Measurements from ENCODE around the gene ATP5F1B. TPM values are rescaled to one million over a fixed set of nuclear protein-coding genes. Genes with fewer than 3 reads are reported as not detected.
"Not testable (repeated sequence)": the region's sequence is repeated elsewhere in the genome, so short reads cannot be mapped to it uniquely, and the experiment has no call there.

The ATP5F1B gene
- total RNA-seq, 4 donors from 2014 or later: 315 to 472 (median 432) TPM

GRCh38 chr12:56661979-56662638 is 16.3 kb upstream of the ATP5F1B start:
- no peaks in the 10 kb centered on the region for H3K9me3 ChIP-seq
- H3K4me1 ChIP-seq: no peaks in the 10 kb centered on the region
- H3K36me3 ChIP-seq: peaks cover 0 to 56% of the 10 kb centered on the region in 2 donors
- H3K27me3 ChIP-seq: no peaks in the 10 kb centered on the region
- TF ChIP-seq CTCF (IDR thresholded peaks at IDR 0.05) (no peak), EP300 (IDR thresholded peaks at IDR 0.05) (no peak), POLR2A (IDR thresholded peaks at IDR 0.05) (no peak), POLR2AphosphoS5 (IDR thresholded peaks at IDR 0.05) (no peak)
- H3K4me3 ChIP-seq: no peak overlapping the region
- no peak overlapping the region for H3K27ac ChIP-seq
- WGBS, 2 donors (ENCODE audit: low coverage in 1 of 2): 81 to 83% methylated on average over 3 to 5 of the region's 13 CpGs
- ATAC-seq: no peak

DNA sequence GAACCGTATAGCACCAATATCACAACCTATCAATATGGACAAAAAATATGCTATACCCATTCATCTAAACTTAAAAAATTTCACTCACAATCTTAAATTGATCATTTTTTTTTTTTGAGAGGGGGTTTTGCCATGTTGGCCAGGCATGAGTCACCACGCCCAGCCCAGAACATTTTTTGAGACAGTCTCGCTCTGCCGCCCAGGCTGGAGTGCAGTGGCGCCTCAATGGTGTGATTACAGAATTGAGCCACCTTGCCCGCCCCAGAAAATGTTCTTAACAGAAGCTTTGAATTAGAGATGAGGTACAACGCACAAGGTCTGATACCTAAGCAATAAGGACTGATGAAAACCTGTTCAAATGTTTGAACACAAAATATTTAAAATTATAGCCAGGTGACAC is 15.8 kb upstream of the ATP5F1B start:
- no peaks in the 10 kb centered on the region for H3K27me3 ChIP-seq
- 96 to 98% methylated on average over 3 to 4 of the region's 7 CpGs for WGBS, 2 donors (ENCODE audit: low coverage in 1 of 2)
- peaks cover 0 to 50% of the 10 kb centered on the region in 2 donors for H3K36me3 ChIP-seq
- no peak overlapping the region for H3K4me3 ChIP-seq
- no peak for TF ChIP-seq POLR2A (IDR thresholded peaks at IDR 0.05)
- no peak for ATAC-seq
- H3K27ac ChIP-seq: no peak overlapping the region
- no peaks in the 10 kb centered on the region for H3K4me1 ChIP-seq
- H3K9me3 ChIP-seq: no peaks in the 10 kb centered on the region

DNA sequence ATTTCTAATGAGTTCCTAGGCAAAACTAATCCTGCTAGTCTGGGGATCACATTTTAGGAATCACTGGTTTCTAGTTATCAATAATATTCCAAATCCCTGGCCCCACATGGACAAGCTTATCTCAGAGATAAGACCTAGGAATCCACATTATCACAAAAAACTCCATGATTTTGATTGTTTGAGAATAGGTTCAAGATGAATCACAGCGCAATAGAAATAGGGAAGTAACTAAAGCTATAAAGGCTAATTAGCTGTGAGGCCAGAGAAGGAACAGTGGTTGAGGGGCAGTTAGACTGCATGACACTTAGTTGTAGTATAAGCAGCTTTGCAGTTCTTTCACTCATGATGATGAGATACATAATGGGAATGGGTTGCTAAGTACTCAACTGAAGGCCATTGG is 13.1 kb upstream of the ATP5F1B start:
- ATAC-seq: no peak
- no peaks in the 10 kb centered on the region for H3K4me1 ChIP-seq
- H3K9me3 ChIP-seq: peaks cover 0 to 6% (median 0%) of the 10 kb centered on the region in 3 donors
- peaks cover 0 to 24% of the 10 kb centered on the region in 2 donors for H3K36me3 ChIP-seq
- WGBS, 2 donors (ENCODE audit: low coverage in 1 of 2): 80 to 100% methylated on average over 1 of the region's 1 CpG
- no peak overlapping the region for H3K4me3 ChIP-seq
- H3K27ac ChIP-seq: no peak overlapping the region
- no peak for TF ChIP-seq CTCF (IDR thresholded peaks at IDR 0.05)
- TF ChIP-seq POLR2AphosphoS5 (IDR thresholded peaks at IDR 0.05): no peak
- no peak for TF ChIP-seq POLR2A (IDR thresholded peaks at IDR 0.05)
- TF ChIP-seq EP300 (IDR thresholded peaks at IDR 0.05): no peak
- H3K27me3 ChIP-seq: no peaks in the 10 kb centered on the region

- TF ChIP-seq EP300 (IDR thresholded peaks at IDR 0.05): no peak
- TF ChIP-seq POLR2AphosphoS5 (IDR thresholded peaks at IDR 0.05): no peak
- TF ChIP-seq CTCF (IDR thresholded peaks at IDR 0.05): no peak
- no peak for TF ChIP-seq POLR2A (IDR thresholded peaks at IDR 0.05)
- H3K27me3 ChIP-seq: no peaks in the 10 kb centered on the region
- no peak overlapping the region for H3K27ac ChIP-seq
- no peak overlapping the region for H3K4me3 ChIP-seq
- H3K36me3 ChIP-seq: peaks cover 0 to 12% of the 10 kb centered on the region in 2 donors
- 85 to 91% methylated on average over 5 to 7 of the region's 7 CpGs for whole genome bisulfite sequencing, 2 donors (ENCODE audit: low coverage in 1 of 2)
- H3K4me1 ChIP-seq: no peaks in the 10 kb centered on the region
- peaks cover 0 to 9% (median 0%) of the 10 kb centered on the region in 3 donors for H3K9me3 ChIP-seq
- ATAC-seq: no peak
These were observed 11.9 kb upstream of the ATP5F1B start for GRCh38 chr12:56657416-56658379.

DNA sequence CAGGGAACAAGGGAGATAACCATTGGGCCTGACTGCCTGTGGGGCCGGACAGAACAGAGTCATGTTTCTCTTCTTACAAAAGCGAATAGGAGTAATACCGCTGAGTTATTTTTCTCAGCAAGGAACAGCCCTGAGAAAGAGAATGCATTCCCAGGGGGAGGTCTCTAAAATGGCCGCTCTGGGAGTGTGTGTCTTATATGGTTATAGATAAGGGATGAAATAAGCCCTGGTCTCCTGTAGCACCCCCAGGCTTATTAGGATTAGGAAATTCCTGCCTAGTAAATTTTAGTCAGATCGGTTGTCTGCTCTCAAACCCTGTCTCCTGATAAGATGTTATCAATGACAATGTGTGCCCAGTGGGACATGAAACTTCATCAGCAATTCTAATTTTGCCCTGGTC is 8.0 kb upstream of the ATP5F1B start:
- not testable (repeated sequence) for H3K4me3 ChIP-seq, H3K27ac ChIP-seq, H3K36me3 ChIP-seq, H3K27me3 ChIP-seq, H3K9me3 ChIP-seq, H3K4me1 ChIP-seq, ATAC-seq
- WGBS, 2 donors (ENCODE audit: low coverage in 1 of 2): 89 to 96% methylated on average over 5 of the region's 5 CpGs

DNA sequence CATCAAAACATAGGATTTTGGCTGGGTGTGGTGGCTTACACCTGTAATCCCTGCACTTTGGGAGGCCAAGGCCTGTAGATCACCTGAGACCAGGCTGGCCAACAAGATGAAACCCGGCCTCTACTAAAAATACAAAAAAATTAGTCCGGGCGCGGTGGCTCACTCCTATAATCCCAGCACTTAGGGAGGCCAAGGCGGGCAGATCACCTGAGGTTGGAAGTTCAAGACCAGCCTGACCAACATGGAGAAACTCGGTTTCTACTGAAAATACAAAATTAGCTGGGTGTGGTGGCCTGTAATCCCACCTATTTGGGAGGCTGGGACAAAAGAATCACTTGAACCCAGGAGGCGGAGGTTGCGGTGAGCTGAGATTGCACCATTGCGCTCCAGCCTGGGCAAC is 2.2 kb upstream of the ATP5F1B start:
- H3K27me3 ChIP-seq, ATAC-seq, H3K9me3 ChIP-seq, H3K4me3 ChIP-seq, H3K27ac ChIP-seq: not testable (repeated sequence)
- peaks cover 4 to 27% (median 13%) of the 10 kb centered on the region in 3 donors for H3K4me1 ChIP-seq
- H3K36me3 ChIP-seq: peaks cover 0 to 21% of the 10 kb centered on the region in 2 donors
- 80 to 97% methylated on average over 5 to 8 of the region's 9 CpGs for WGBS, 2 donors (ENCODE audit: low coverage in 1 of 2)

All from gastroesophageal sphincter (tissue), 4 donors.